HG03342 (cell line): Measurements from ENCODE around the gene PCDHGB4.
"Not testable (repeated sequence)": the region's sequence is repeated elsewhere in the genome, so short reads cannot be mapped to it uniquely, and the experiment has no call there.

Experiments used
- ATAC-seq: cut with Tn5 transposase; IDR thresholded peaks from one replicate; pipeline ENCODE4 v1.9.1; 2021; ENCODE audit warnings: mild to moderate bottlenecking, moderate library complexity; ENCODE audit not compliant: unreplicated experiment

PCDHGB4 gene

DNA sequence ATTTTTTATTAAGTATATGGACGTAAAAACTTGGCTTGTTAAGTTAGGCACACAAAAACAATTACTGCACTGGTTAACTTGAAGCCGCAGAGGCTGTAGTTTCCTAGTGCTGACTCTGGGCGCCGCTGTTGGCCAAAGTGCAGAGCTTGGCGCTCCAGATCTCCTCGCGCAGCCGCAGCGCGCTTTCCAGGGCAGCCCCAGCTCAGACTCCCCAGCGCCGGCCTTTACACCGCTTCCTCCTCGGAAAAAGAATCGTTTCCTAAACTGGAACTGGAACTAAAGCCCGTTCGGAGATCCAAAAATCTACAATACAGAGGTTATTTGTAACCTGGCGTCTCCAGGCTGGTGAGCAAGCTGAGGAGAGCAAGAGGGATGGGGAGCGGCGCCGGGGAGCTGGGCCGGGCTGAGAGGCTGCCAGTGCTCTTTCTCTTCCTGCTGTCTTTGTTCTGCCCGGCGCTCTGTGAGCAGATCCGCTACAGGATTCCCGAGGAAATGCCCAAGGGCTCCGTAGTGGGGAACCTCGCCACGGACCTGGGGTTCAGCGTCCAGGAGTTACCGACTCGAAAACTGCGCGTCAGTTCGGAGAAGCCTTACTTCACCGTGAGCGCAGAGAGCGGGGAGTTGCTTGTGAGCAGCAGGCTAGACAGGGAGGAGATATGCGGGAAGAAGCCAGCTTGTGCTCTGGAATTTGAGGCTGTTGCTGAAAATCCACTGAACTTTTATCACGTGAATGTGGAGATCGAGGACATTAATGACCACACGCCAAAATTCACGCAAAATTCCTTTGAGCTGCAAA, 10.5 kb downstream of the PCDHGB4 start, which contains the start of gene PCDHGB5:
TSS of gene PCDHGB5 (plus strand) at position 192 of the 796 bp plus-strand sequence. CDS start at position 373, 181 bp downstream.
- ATAC-seq, result peak; percentile 90

GRCh38 chr5:141398608-141399007, 11.1 kb downstream of the PCDHGB4 start:
- no peak for ATAC-seq

- ATAC-seq, result no peak
These were observed 12.2 kb downstream of the PCDHGB4 start for GRCh38 chr5:141399555-141400258.

GRCh38 chr5:141402553-141403243, 15.2 kb downstream of the PCDHGB4 start, which contains the start of gene PCDHGA9:
PCDHGA9 (plus strand) TSS chr5:141402778; CDS start chr5:141402953, 175 bp downstream.
- ATAC-seq, result no peak

GRCh38 chr5:141403387-141403786, 15.9 kb downstream of the PCDHGB4 start:
- no peak for ATAC-seq

- peak; percentile 82 for ATAC-seq
These were observed 20.4 kb downstream of the PCDHGB4 start, which contains the start of gene PCDHGB6 for GRCh38 chr5:141407790-141408505. PCDHGB6 (plus strand) TSS chr5:141408021; CDS start chr5:141408203, 182 bp downstream.

- ATAC-seq, result no peak
These were observed 22.3 kb downstream of the PCDHGB4 start for GRCh38 chr5:141409598-141410306.

GRCh38 chr5:141411575-141411974, 24.1 kb downstream of the PCDHGB4 start:
- ATAC-seq, result no peak

- peak; percentile 83 for ATAC-seq
These were observed 25.5 kb downstream of the PCDHGB4 start, which contains the start of gene PCDHGA10 for GRCh38 chr5:141412854-141413539. PCDHGA10 (plus strand) TSS chr5:141412987; CDS start chr5:141413176, 189 bp downstream.

GRCh38 chr5:141413540-141414069, 26.1 kb downstream of the PCDHGB4 start:
- no peak for ATAC-seq

GRCh38 chr5:141414548-141415274, 27.2 kb downstream of the PCDHGB4 start:
- not testable (repeated sequence) for ATAC-seq

DNA sequence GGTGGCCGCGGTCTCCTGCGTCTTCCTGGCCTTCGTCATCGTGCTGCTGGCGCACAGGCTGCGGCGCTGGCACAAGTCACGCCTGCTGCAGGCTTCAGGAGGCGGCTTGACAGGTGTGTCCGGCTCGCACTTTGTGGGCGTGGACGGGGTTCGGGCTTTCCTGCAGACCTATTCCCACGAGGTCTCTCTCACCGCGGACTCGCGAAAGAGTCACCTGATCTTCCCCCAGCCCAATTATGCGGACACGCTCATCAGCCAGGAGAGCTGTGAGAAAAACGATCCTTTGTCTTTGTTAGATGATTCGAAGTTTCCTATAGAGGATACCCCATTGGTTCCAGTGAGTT, 27.7 kb downstream of the PCDHGB4 start:
- not testable (repeated sequence) for ATAC-seq

GRCh38 chr5:141417494-141418172, 30.1 kb downstream of the PCDHGB4 start, which contains the start of gene PCDHGB7:
PCDHGB7 (plus strand) TSS chr5:141417677; CDS start chr5:141417860, 183 bp downstream.
- ATAC-seq, result peak; percentile 74

- ATAC-seq, result no peak
These were observed 31.8 kb downstream of the PCDHGB4 start for GRCh38 chr5:141419074-141419880.

DNA sequence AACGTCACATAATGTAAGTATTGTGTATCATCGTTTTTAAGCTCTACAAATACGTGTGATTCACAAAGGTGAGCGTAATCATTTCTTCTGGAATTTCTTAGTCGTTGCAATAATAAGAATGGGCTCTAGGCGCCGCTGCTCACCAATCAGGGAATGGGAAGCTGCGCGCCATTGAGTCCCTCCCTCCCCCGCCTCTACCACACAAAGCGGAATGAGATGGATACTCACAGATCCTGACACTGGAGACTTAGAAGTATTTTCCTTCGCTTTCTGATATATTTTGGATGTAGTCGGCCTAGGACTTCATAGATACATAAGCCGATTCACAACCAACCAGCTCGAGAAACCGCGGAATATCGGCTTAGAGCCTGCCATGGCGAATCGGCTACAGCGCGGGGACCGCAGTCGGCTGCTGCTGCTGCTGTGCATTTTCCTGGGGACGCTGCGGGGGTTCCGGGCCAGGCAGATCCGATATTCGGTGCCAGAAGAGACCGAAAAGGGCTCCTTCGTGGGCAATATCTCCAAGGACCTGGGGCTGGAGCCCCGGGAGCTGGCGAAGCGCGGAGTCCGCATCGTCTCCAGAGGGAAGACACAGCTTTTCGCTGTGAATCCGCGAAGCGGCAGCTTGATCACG, 33.5 kb downstream of the PCDHGB4 start, which contains the start of gene PCDHGA11:
TSS of gene PCDHGA11 (plus strand) at position 197 of the 634 bp plus-strand sequence. CDS start at position 374, 177 bp downstream.
- ATAC-seq, result peak; percentile 52

GRCh38 chr5:141421489-141421855, 34.0 kb downstream of the PCDHGB4 start:
- ATAC-seq, result no peak
